Spleen (tissue), 11 donors: Measurements from ENCODE around the gene NUMB. TPM values are rescaled to one million over a fixed set of nuclear protein-coding genes. Genes with fewer than 3 reads are reported as not detected.

Experiments used
- DNase-seq: peaks from one replicate; pipeline ENCODE4 v3.0.0-alpha.2; 2020
- H3K27ac ChIP-seq, 8 donors: fragments of 200-600 bp; sonication (generic) in 7 of 8; 1 replicate in 4 of 8; 2 replicates in 4 of 8; pipeline versions ENCODE4 v1.5.0 to v1.8.0; 2016 to 2021; ENCODE audit warnings: inconsistent platforms in 4 of 8, mild to moderate bottlenecking in 4 of 8, moderate library complexity in 1 of 8
- H3K27me3 ChIP-seq, 7 donors: fragments of 200-600 bp; sonication (generic) in 6 of 7; replicated peaks in 1 of 7; 1 replicate in 4 of 7; 2 replicates in 3 of 7; pipeline versions ENCODE4 v1.5.0 to v1.8.0; 2016 to 2021; ENCODE audit warnings: inconsistent platforms in 3 of 7, mild to moderate bottlenecking in 1 of 7
- H3K36me3 ChIP-seq, 6 donors: fragments of 200-600 bp; sonication (generic) in 5 of 6; 1 replicate in 4 of 6; 2 replicates in 2 of 6; pipeline versions ENCODE4 v1.5.0 to v1.8.0; 2016 to 2021; ENCODE audit warnings: inconsistent platforms in 2 of 6
- H3K4me1 ChIP-seq, 6 donors: fragments of 200-600 bp; sonication (generic) in 5 of 6; 1 replicate in 3 of 6; 2 replicates in 3 of 6; pipeline versions ENCODE4 v1.5.0 to v1.8.0; 2016 to 2021; ENCODE audit warnings: inconsistent platforms in 3 of 6
- H3K4me3 ChIP-seq, 8 donors: fragments of 200-600 bp; sonication (generic) in 7 of 8; 1 replicate in 4 of 8; 2 replicates in 4 of 8; pipeline versions ENCODE4 v1.5.0 to v1.8.0; 2016 to 2021; ENCODE audit warnings: inconsistent platforms in 4 of 8, mild to moderate bottlenecking in 4 of 8, moderate library complexity in 2 of 8
- H3K9me3 ChIP-seq, 8 donors: fragments of 200-600 bp; sonication (generic) in 7 of 8; 1 replicate in 4 of 8; 2 replicates in 4 of 8; pipeline versions ENCODE4 v1.5.0 to v1.8.0; 2016 to 2021; ENCODE audit warnings: inconsistent platforms in 4 of 8
- POLR2A ChIP-seq, 3 donors: fragments of 450-650 bp; IDR thresholded peaks; one replicate each; pipeline ENCODE4 v1.5.1; 2017; ENCODE audit warnings: antibody characterized with exemption in 3 of 3, mild to moderate bottlenecking in 1 of 3
- POLR2AphosphoS5 ChIP-seq, 3 donors: sonication (generic); formaldehyde crosslinking; IDR thresholded peaks; one replicate each; pipeline ENCODE4 v1.5.1; 2017; ENCODE audit warnings: antibody characterized with exemption in 3 of 3
- whole genome bisulfite sequencing, 5 donors: extraction: QIAGEN DNeasy Blood & Tissue Kit in 3 of 5; methylation state at CpG; one replicate each; pipeline versions ENCODE4 v1.1.5 to v1.1.7; 2013 to 2018; 5-methylcytosine and 5-hydroxymethylcytosine counted together
- intact Hi-C: fragments of 100-400 bp; cut with DNase I; formaldehyde crosslinking; loops from one replicate; pipeline ENCODE4 v1.15.0; 2023; ENCODE audit warnings: low total_unique reads
- polyA plus RNA-seq, 3 donors: library from polyadenylated mRNA; stranded (reverse); fragments of 200-250 nt; gene quantifications; one replicate each; pipeline ENCODE4 v1.2.1, GENCODE V29; 2013
- total RNA-seq, 7 donors: library from RNA; depleted of rRNA in 3 of 7; stranded (reverse); fragments of >200 nt in 3 of 7; fragmentation: NEBNext Ultra II Directional in 4 of 7; extraction: Animal tissue kit (Norgen Biotek cat#: 25700) in 4 of 7; gene quantifications; one replicate each; pipeline versions ENCODE4 v1.1.0 to v1.2.1, GENCODE V29; 2016 to 2021
- TF ChIP-seq, protein P1 (sequence below), 11 experiments: fragments of 200-600 bp in 7 of 11; fragments of 450-650 bp in 4 of 11; sonication (generic) in 4 of 11; IDR thresholded peaks in 8 of 11; conservative IDR thresholded peaks in 3 of 11; 1 replicate in 7 of 11; 2 replicates in 4 of 11; pipeline versions ENCODE4 v1.4.0 to v1.8.0; 2016 to 2021; ENCODE audit warnings: antibody characterized with exemption in 11 of 11, inconsistent platforms in 4 of 11, mild to moderate bottlenecking in 1 of 11
- donor health status: healthy with polysubstance abuse.
- donor health status: DM: no; HTN: no; CAD: no; lungs with moderate emphysema.
- donor health status: DM: no; HTN: no; CAD: no.
- donor health status: Bipolar disorder and iron deficiency.
- donor health status: healthy.
- donor health status: DM: no; HTN: no; CAD: no.
- donor health status: DM: yes; HTN: yes; CAD: no.

Gene NUMB
- total and polyA plus RNA-seq, 10 donors: 19.8 to 165 (median 92.9) TPM

GRCh38 chr14:73260574-73260973 is 197.8 kb downstream of the NUMB start:
- peaks cover 0 to 23% (median 0%) of the 10 kb centered on the region in 6 donors for H3K36me3 ChIP-seq
- TF ChIP-seq POLR2AphosphoS5 (IDR thresholded peaks at IDR 0.05): no peak
- TF ChIP-seq, protein P1, sequence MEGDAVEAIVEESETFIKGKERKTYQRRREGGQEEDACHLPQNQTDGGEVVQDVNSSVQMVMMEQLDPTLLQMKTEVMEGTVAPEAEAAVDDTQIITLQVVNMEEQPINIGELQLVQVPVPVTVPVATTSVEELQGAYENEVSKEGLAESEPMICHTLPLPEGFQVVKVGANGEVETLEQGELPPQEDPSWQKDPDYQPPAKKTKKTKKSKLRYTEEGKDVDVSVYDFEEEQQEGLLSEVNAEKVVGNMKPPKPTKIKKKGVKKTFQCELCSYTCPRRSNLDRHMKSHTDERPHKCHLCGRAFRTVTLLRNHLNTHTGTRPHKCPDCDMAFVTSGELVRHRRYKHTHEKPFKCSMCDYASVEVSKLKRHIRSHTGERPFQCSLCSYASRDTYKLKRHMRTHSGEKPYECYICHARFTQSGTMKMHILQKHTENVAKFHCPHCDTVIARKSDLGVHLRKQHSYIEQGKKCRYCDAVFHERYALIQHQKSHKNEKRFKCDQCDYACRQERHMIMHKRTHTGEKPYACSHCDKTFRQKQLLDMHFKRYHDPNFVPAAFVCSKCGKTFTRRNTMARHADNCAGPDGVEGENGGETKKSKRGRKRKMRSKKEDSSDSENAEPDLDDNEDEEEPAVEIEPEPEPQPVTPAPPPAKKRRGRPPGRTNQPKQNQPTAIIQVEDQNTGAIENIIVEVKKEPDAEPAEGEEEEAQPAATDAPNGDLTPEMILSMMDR (IDR thresholded peaks at IDR 0.05 in 8 of 11, conservative IDR thresholded peaks at IDR 0.05 in 3 of 11): no peak
- TF ChIP-seq POLR2A (IDR thresholded peaks at IDR 0.05): no peak
- H3K4me1 ChIP-seq: no peaks in the 10 kb centered on the region
- H3K27me3 ChIP-seq: peaks cover 0 to 18% (median 0%) of the 10 kb centered on the region in 7 donors
- no peak overlapping the region for H3K4me3 ChIP-seq
- WGBS, 5 donors: 62 to 80% (median 78%) methylated on average over 8 to 11 of the region's 11 CpGs
- H3K9me3 ChIP-seq: no peaks in the 10 kb centered on the region
- peak; percentile 58 for DNase-seq
- H3K27ac ChIP-seq: no peak overlapping the region
- intact Hi-C loops: no loop called here

DNA sequence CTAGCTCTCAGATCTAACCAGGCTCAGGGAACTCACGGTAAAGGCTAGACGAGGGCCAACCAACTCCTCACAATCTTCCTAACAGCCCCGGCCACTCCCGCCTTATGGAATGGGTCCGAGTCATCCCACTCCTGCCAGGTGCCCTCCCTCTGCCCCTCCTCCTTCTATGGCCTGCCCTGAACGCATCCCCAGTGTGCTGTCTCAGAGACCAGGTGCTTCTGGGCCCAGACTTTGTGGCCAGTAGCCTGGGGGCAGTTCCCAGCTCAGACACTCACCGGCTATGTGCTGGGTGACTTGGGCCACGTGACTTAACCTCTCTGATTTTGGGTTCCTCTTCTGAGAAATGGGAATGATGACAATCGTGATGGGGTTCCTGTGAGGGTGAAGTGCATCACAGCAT is 198.5 kb downstream of the NUMB start:
- TF ChIP-seq POLR2AphosphoS5 (IDR thresholded peaks at IDR 0.05): no peak
- TF ChIP-seq POLR2A (IDR thresholded peaks at IDR 0.05): no peak
- Histone ChIP-seq H3K27ac (no peak overlapping the region), H3K36me3 (peaks cover 0 to 26% (median 0%) of the 10 kb centered on the region in 6 donors), H3K9me3 (no peaks in the 10 kb centered on the region), H3K27me3 (peaks cover 0 to 18% (median 0%) of the 10 kb centered on the region in 7 donors), H3K4me1 (no peaks in the 10 kb centered on the region), H3K4me3 (no peak overlapping the region)
- DNase-seq: peak; percentile 59
- intact Hi-C loops: no loop called here
- WGBS, 5 donors: 74 to 91% (median 87%) methylated on average over 6 to 9 of the region's 9 CpGs

DNA sequence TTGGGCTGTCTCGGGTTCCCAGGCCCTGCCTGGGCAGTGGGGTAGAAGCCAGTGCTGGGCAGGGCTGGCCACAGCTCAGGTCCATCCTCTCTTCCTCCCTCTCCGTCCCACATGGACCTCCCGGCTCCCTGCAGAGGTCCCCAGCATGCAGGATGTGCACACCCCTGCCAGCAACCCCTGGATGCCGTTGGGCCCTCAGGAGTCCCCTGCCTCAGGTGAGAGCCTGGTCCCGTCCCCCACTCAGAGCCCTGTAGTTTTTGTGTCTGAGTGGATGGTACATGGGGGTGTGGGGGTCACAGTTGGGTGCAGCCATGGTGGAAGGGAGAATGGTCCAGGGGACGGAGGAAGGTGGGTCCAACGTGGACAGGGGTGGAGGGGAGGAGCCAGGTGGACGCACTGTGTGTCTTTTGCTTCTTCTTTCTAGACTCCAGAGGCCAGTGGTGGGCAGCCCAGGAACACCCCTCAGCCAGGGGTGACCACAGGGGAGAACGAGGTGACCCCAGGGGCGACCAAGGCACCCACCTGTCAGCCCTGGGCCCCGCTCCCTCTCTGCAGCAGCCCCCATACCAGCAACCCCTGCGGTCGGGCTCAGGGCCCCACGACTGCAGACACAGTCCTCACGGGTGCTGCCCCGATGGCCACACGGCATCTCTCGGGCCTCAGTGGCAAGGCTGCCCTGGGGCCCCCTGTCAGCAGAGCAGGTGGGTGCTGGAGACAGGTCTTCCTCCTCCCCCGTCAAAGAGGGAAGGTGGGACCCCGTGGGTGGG is 199.3 kb downstream of the NUMB start:
- no peak for TF ChIP-seq POLR2A (IDR thresholded peaks at IDR 0.05)
- TF ChIP-seq POLR2AphosphoS5 (IDR thresholded peaks at IDR 0.05): no peak
- TF ChIP-seq, protein P1 (IDR thresholded peaks at IDR 0.05 in 8 of 11, conservative IDR thresholded peaks at IDR 0.05 in 3 of 11): no peak
- intact Hi-C loops: no loop called here

GRCh38 chr14:73258076-73258475 is 200.3 kb downstream of the NUMB start:
- DNase-seq: no peak
- peaks cover 0 to 14% (median 0%) of the 10 kb centered on the region in 7 donors for H3K27me3 ChIP-seq
- H3K9me3 ChIP-seq: no peaks in the 10 kb centered on the region
- no peaks in the 10 kb centered on the region for H3K4me1 ChIP-seq
- no peak overlapping the region for H3K4me3 ChIP-seq
- TF ChIP-seq POLR2A (IDR thresholded peaks at IDR 0.05) (no peak), POLR2AphosphoS5 (IDR thresholded peaks at IDR 0.05) (no peak)
- TF ChIP-seq, protein P1 (IDR thresholded peaks at IDR 0.05 in 8 of 11, conservative IDR thresholded peaks at IDR 0.05 in 3 of 11): no peak
- peaks cover 0 to 22% (median 0%) of the 10 kb centered on the region in 6 donors for H3K36me3 ChIP-seq
- intact Hi-C loops: no loop called here
- WGBS, 5 donors: 66 to 78% (median 74%) methylated on average over 4 of the region's 4 CpGs
- H3K27ac ChIP-seq: no peak overlapping the region

More for the DNA sequence above, 199.3 kb downstream of the NUMB start:
- Histone ChIP-seq H3K9me3 (no peaks in the 10 kb centered on the region), H3K4me1 (no peaks in the 10 kb centered on the region), H3K4me3 (no peak overlapping the region), H3K27me3 (peaks cover 0 to 18% (median 0%) of the 10 kb centered on the region in 7 donors), H3K36me3 (peaks cover 0 to 23% (median 0%) of the 10 kb centered on the region in 6 donors), H3K27ac (no peak overlapping the region)
- no peak for DNase-seq
- 84 to 92% (median 91%) methylated on average over 15 to 20 of the region's 20 CpGs for WGBS, 5 donors
